ENCODE results near the gene TSHZ2.

DNA sequence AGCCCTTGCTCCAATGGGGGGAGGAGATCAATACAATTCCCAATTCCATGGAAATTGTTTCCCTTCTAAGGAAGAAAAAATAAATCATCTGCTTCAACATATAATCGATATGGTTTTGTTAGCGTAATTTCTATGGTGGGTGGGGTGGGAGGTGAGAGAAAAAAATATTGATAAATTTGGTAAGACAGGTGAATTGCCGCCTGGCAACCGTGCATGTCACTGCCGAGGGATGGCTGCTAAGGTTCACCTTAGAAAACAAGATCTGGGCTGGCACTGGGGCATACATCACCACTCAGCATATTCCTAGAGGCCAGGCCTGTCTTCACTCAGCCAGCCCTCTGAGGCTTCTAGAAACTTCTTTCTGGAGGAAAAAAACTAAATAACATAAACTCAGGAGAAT, 517.4 kb downstream of the TSHZ2 start:
- TF ChIP-seq, protein P1, sequence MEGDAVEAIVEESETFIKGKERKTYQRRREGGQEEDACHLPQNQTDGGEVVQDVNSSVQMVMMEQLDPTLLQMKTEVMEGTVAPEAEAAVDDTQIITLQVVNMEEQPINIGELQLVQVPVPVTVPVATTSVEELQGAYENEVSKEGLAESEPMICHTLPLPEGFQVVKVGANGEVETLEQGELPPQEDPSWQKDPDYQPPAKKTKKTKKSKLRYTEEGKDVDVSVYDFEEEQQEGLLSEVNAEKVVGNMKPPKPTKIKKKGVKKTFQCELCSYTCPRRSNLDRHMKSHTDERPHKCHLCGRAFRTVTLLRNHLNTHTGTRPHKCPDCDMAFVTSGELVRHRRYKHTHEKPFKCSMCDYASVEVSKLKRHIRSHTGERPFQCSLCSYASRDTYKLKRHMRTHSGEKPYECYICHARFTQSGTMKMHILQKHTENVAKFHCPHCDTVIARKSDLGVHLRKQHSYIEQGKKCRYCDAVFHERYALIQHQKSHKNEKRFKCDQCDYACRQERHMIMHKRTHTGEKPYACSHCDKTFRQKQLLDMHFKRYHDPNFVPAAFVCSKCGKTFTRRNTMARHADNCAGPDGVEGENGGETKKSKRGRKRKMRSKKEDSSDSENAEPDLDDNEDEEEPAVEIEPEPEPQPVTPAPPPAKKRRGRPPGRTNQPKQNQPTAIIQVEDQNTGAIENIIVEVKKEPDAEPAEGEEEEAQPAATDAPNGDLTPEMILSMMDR (IDR thresholded peaks at IDR 0.05 in 4 of 5, conservative IDR thresholded peaks at IDR 0.05 in 1 of 5): no peak
- no peak for TF ChIP-seq POLR2A (IDR thresholded peaks at IDR 0.05)
